K562 (cell line): ENCODE data around the gene MAP4K4. TPM values are rescaled to one million over a fixed set of nuclear protein-coding genes. Genes with fewer than 3 reads are reported as not detected.

Experiments
- ATAC-seq: fragments of 200-7000 bp; cut with Tn5 transposase; 3 replicates; pipeline ENCODE4 v1.9.1; 2020; ENCODE audit warnings: moderate library complexity
- BruUV-seq: library from RNA; stranded (reverse); fragments of 400-500 nt; replicated peaks from 2 replicates; lab custom pipeline; 2021; lab: Mats Ljungman, UMichigan
- CTCF ChIA-PET: fragments of 300-600 bp; formaldehyde crosslinking; extraction: SDS; loops from one replicate; lab custom pipeline; 2021; ENCODE audit warnings: low intra/inter-chr PET ratio; lab: Yijun Ruan, JAX
- POLR2A ChIA-PET: fragments of 300-600, 350-650 bp; sonication (Branson Sonifier 250); formaldehyde crosslinking; extraction: SDS; loops from one replicate; lab custom pipeline; 2021; ENCODE audit warnings: antibody characterized with exemption, inconsistent platforms; lab: Yijun Ruan, JAX
- DNase-seq, 4 experiments: peaks; one replicate each; pipeline versions ENCODE4 v3.0.0 to v3.0.0-alpha.2; 2011 to 2018; ENCODE audit warnings: low spot score in 3 of 4, mixed read lengths in 3 of 4; ENCODE audit errors: extremely low read depth in 1 of 4
- FAIRE-seq: peaks from 2 replicates; lab custom pipeline; 2011; peaks lifted over from hg19 to GRCh38; lab: Jason Lieb, UNC
- H2AFZ ChIP-seq: 2 replicates; pipeline ENCODE4 v1.6.0; 2011; ENCODE audit warnings: low read depth, low read length, control low read depth, inconsistent platforms
- H3K27ac ChIP-seq: fragments of 200-600 bp; 3 replicates; pipeline ENCODE4 v1.8.0; 2011; ENCODE audit warnings: low read depth, mild to moderate bottlenecking, control low read depth, inconsistent platforms, low read length, moderate library complexity, mixed read lengths; ENCODE audit errors: extremely low read depth
- H3K27me3 ChIP-seq, 2 experiments: fragments of 300-600 bp in 1 of 2; 2 replicates in 1 of 2; 3 replicates in 1 of 2; pipeline versions ENCODE4 v1.6.0 to v1.8.0; 2011; ENCODE audit warnings: inconsistent platforms in 2 of 2, low read length in 2 of 2, mild to moderate bottlenecking in 1 of 2, mixed read lengths in 1 of 2, moderate library complexity in 1 of 2; ENCODE audit not compliant: control insufficient read depth in 2 of 2, insufficient read depth in 2 of 2
- H3K36me3 ChIP-seq: fragments of 300-600 bp; 3 replicates; pipeline ENCODE4 v1.8.0; 2011; ENCODE audit warnings: mild to moderate bottlenecking, low read length, inconsistent platforms; ENCODE audit not compliant: control insufficient read depth, insufficient read depth
- H3K4me1 ChIP-seq, 2 experiments: fragments of 200-600 bp in 1 of 2; replicated peaks in 1 of 2; 2 replicates in 1 of 2; 3 replicates in 1 of 2; pipeline versions ENCODE4 v1.5.1 to v1.8.0; 2011; ENCODE audit warnings: inconsistent platforms in 2 of 2, low read length in 2 of 2, mild to moderate bottlenecking in 1 of 2, mixed read lengths in 1 of 2, moderate library complexity in 1 of 2; ENCODE audit not compliant: control insufficient read depth in 2 of 2, insufficient read depth in 2 of 2
- H3K4me2 ChIP-seq: 2 replicates; pipeline ENCODE4 v1.6.1; 2011; ENCODE audit warnings: low read length, control low read depth, inconsistent platforms, mixed read lengths; ENCODE audit not compliant: insufficient read depth
- H3K4me3 ChIP-seq: fragments of 200-600 bp; sonication (generic), shearing (Covaris generic); 2 replicates; pipeline ENCODE4 v1.5.1; 2016; ENCODE audit warnings: control low read depth, inconsistent platforms
- H3K79me2 ChIP-seq: fragments of 200-600 bp; 3 replicates; pipeline ENCODE4 v1.8.0; 2011; ENCODE audit warnings: low read length, inconsistent platforms; ENCODE audit not compliant: control insufficient read depth, insufficient read depth
- H3K9ac ChIP-seq, 2 experiments: 2 replicates each; pipeline versions ENCODE4 v1.6.0 to v1.6.1; 2011; ENCODE audit warnings: low read depth in 2 of 2, low read length in 2 of 2, control low read depth in 1 of 2, inconsistent platforms in 1 of 2, mild to moderate bottlenecking in 1 of 2, mixed read lengths in 1 of 2; ENCODE audit not compliant: insufficient read depth in 1 of 2
- H3K9me1 ChIP-seq: one replicate; pipeline ENCODE4 v1.6.0; 2011; ENCODE audit warnings: inconsistent platforms, mild to moderate bottlenecking, low read length, moderate library complexity; ENCODE audit not compliant: control insufficient read depth, insufficient read depth
- H3K9me3 ChIP-seq: replicated peaks from 2 replicates; pipeline ENCODE4 v1.5.1; 2011; ENCODE audit warnings: low read depth, low read length, inconsistent platforms; ENCODE audit not compliant: control insufficient read depth, insufficient read depth
- H4K20me1 ChIP-seq: replicated peaks from 2 replicates; pipeline ENCODE4 v1.6.1; 2011; ENCODE audit warnings: low read length, inconsistent platforms, mixed read lengths; ENCODE audit not compliant: control insufficient read depth, insufficient read depth
- BCL6 ChIP-seq: fragments of 250-450 bp; sonication (Bioruptor Pico); IDR thresholded peaks from 2 replicates; pipeline ENCODE4 v1.4.0; 2020
- C11orf30 ChIP-seq: fragments of 450-650 bp; IDR thresholded peaks from 2 replicates; pipeline ENCODE4 v1.6.1; 2016; ENCODE audit warnings: low read depth, mild to moderate bottlenecking
- E4F1 ChIP-seq: fragments of 250-450 bp; sonication (Bioruptor Pico); IDR thresholded peaks from 2 replicates; pipeline ENCODE4 v1.5.0; 2021; ENCODE audit warnings: mild to moderate bottlenecking, borderline replicate concordance
- HEY1 ChIP-seq: fragments of 250-450 bp; sonication (Bioruptor Pico); IDR thresholded peaks from 2 replicates; pipeline ENCODE4 v1.5.0; 2020; ENCODE audit warnings: mild to moderate bottlenecking, moderate library complexity, borderline replicate concordance
- HMBOX1 ChIP-seq: sonication (generic); IDR thresholded peaks from 2 replicates; pipeline ENCODE4 v1.6.1; 2016
- NR0B1 ChIP-seq: fragments of 450-650 bp; IDR thresholded peaks from one replicate; pipeline ENCODE4 v1.6.1; 2018; ENCODE audit warnings: mild to moderate bottlenecking, moderate library complexity; ENCODE audit not compliant: partially characterized antibody
- OTX1 ChIP-seq: fragments of 450-650 bp; formaldehyde crosslinking; IDR thresholded peaks from 2 replicates; pipeline ENCODE4 v1.4.0; 2022; ENCODE audit warnings: mild to moderate bottlenecking
- RBFOX2 ChIP-seq: fragments of 200-400 bp; formaldehyde crosslinking; IDR thresholded peaks from 2 replicates; pipeline ENCODE4 v1.6.1; 2017; ENCODE audit warnings: low read depth, mild to moderate bottlenecking, low read length, moderate library complexity
- SMARCA4 ChIP-seq: fragments of 450-650 bp; IDR thresholded peaks from 2 replicates; pipeline ENCODE4 v1.6.1; 2016
- USF1 ChIP-seq: sonication (generic); formaldehyde crosslinking; IDR thresholded peaks from 2 replicates; pipeline ENCODE4 v1.9.0; 2022; ENCODE audit warnings: mild to moderate bottlenecking, missing genetic modification reagents
- ZNF639 ChIP-seq, 2 experiments: fragments of 200-800 bp in 1 of 2; sonication (Bioruptor generic) in 1 of 2; sonication (generic) in 1 of 2; formaldehyde crosslinking in 1 of 2; IDR thresholded peaks in 1 of 2; conservative IDR thresholded peaks in 1 of 2; 2 replicates each; pipeline versions ENCODE4 v1.5.0 to v1.6.1; 2016 to 2020; ENCODE audit warnings: missing compliant biosample characterization in 1 of 2, missing genetic modification characterization in 1 of 2, missing genetic modification reagents in 1 of 2
- ZSCAN32 ChIP-seq: fragments of 450-650 bp; formaldehyde crosslinking; IDR thresholded peaks from 2 replicates; pipeline ENCODE4 v1.4.0; 2020; ENCODE audit warnings: mild to moderate bottlenecking, moderate library complexity
- WGBS: fragments of 100-300 bp; shearing (Covaris generic); methylation state at CpG from one replicate; pipeline ENCODE4 v1.1.6; 2016; ENCODE audit warnings: low coverage, mixed read lengths; ENCODE audit not compliant: insufficient coverage; ENCODE audit errors: missing lambda C conversion rate; 5-methylcytosine and 5-hydroxymethylcytosine counted together
- in situ Hi-C: fragments of 300-500 bp; cut with MboI; formaldehyde crosslinking; loops from 4 replicates; pipeline ENCODE4 v1.15.0; 2018; ENCODE audit warnings: inconsistent platforms, mixed read lengths
- intact Hi-C: fragments of 100-400 bp; cut with micrococcal nuclease; formaldehyde crosslinking; loops from 2 replicates; pipeline ENCODE4 v1.14.2; 2022
- polyA plus RNA-seq, 8 experiments: library from polyadenylated mRNA; depleted of rRNA in 4 of 8; stranded (reverse) in 5 of 8; unstranded in 3 of 8; fragments of >200 nt; fragmentation: Nextera tagmentation in 2 of 8; fragmentation: Illumina TruSeq in 1 of 8; extraction: Ambion mirVana in 2 of 8; extraction: Trizol in 1 of 8; gene quantifications; 2 replicates each; pipeline versions ENCODE4 v1.2.1 to v1.2.3, GENCODE V29; 2011 to 2014; ENCODE audit warnings: inconsistent platforms in 1 of 8, missing spikeins in 1 of 8
- total RNA-seq, 7 experiments: library from RNA; depleted of rRNA in 6 of 7; stranded (reverse); fragments of >200 nt in 6 of 7; fragmentation: Illumina TruSeq in 2 of 7; extraction: Trizol in 2 of 7; gene quantifications; 2 replicates each; pipeline versions ENCODE4 v1.2.1 to v1.2.3, GENCODE V29; 2011 to 2021; ENCODE audit warnings: low replicate concordance in 1 of 7

Gene MAP4K4
- total and polyA plus RNA-seq, 9 of the 15 experiments (the other 6 are each of a cell fraction or from before 2014, with no cell fraction given) = 7.6 to 76.4 (median 50.6) TPM

GRCh38 chr2:101699755-101700461 lies 2.4 kb downstream of the MAP4K4 start:
- no TSS peak for BruUV-seq
- peaks cover 22% of the 10 kb centered on the region; the same call in 2 of the 3 replicates for H3K36me3 ChIP-seq
- H3K79me2 ChIP-seq = peaks cover 63% of the 10 kb centered on the region
- no peaks in the 10 kb centered on the region for H3K9me3 ChIP-seq
- CTCF ChIA-PET = no interaction called here
- peak; percentile 70 for FAIRE-seq
- H3K27ac ChIP-seq = 0 out of 3 replicates have a peak overlapping the region, but pooled peaks have one; percentile 23
- intact Hi-C loops (loop anchor here (5.0 kb wide), 1 partner anchor 132 kb away; no protein-coding TSS in a partner anchor), in situ Hi-C loops (no loop called here)
- H4K20me1 ChIP-seq = peaks cover 13% of the 10 kb centered on the region
- H2AFZ ChIP-seq = no peak overlapping the region
- peak overlapping the region; percentile 78 for H3K4me2 ChIP-seq
- no peak for DNase-seq
- WGBS = 6% methylated on average over 13 of the region's 13 CpGs
- peak overlapping the region; percentile 65 for H3K4me3 ChIP-seq
- POLR2A ChIA-PET = interaction anchor here (0.6 to 2.4 kb wide), 7 partner anchors 8 to 116 kb away, joined by 3 to 18 read pairs (median 4); no protein-coding TSS in a partner anchor
- no peaks in the 10 kb centered on the region for H3K27me3 ChIP-seq
- H3K4me1 ChIP-seq = peaks cover 9 to 13% of the 10 kb centered on the region in 2 experiments; a peak in 4 of 5 replicates
- H3K9me1 ChIP-seq = no peaks in the 10 kb centered on the region
- no peak for ATAC-seq
- H3K9ac ChIP-seq = peak overlapping the region; percentile 53 to 58; a peak in 2 of 4 replicates
- TF ChIP-seq USF1 (CRISPR knock-in tag) (no peak), NR0B1 (no peak), RBFOX2 (peak; percentile 11; the same call in 1 of the 2 replicates), C11orf30 (peak; percentile 16; the same call in 1 of the 2 replicates), HMBOX1 (peak; percentile 65), SMARCA4 (no peak), HEY1 (CRISPR knock-in tag) (no peak), E4F1 (no peak), OTX1 (CRISPR knock-in tag) (no peak), ZSCAN32 (no peak), BCL6 (CRISPR knock-in tag) (no peak), ZNF639 (CRISPR knock-in tag; conservative IDR thresholded peaks at IDR 0.05 in 1 of 2, IDR thresholded peaks at IDR 0.05 in 1 of 2) (0 out of 4 replicates have a peak, but pooled peaks of 1 of the 2 experiments have one; percentile 18)
